NCI-H526 treated with DMSO at 0.1 percent for 48 hours (cell line): ENCODE results near the gene TPRX1.
"Not testable (repeated sequence)": the region's sequence is repeated elsewhere in the genome, so short reads cannot be mapped to it uniquely, and the experiment has no call there.

Source experiments
- DNase-seq: peaks from one replicate; lab custom pipeline; 2025; lab: John Stamatoyannopoulos, UW

The TPRX1 gene, protein sequence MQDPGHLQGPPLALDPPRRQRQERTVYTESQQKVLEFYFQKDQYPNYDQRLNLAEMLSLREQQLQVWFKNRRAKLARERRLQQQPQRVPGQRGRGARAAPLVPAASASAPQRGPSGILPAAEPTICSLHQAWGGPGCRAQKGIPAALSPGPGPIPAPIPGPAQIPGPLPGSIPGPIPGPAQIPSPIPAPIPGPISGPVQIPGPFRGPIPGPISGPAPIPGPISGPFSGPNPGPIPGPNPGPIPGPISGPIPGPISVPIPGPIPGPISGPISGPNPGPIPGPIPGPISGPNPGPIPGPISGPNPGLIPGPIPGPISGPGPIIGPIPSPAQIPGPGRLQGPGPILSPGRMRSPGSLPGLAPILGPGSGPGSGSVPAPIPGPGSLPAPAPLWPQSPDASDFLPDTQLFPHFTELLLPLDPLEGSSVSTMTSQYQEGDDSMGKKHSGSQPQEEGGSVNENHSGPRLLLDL

DNA sequence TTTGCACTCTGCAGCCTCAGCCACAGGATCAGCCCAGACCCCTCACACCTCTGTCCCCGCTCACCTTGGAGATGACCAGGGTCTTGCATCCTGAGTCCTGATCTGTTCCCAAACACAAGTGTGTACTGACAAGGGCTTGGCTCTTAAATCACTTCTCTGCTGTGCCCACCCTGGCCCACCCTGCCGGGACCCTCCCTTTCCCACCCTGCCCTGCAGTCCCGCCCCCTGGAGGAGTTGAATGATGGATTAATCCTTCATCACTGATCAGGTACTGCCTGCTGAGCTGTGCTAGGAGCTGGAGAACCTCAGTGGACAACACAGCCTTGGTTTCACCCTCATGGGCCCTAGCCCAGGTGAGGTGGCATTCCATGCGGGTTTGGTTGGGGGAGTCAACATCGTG, at the start of gene TPRX1:
Gene TPRX1 (minus strand): TSS at position 101 of the 400 bp plus-strand sequence. CDS start 12 bp downstream, at position 89.
- not testable (repeated sequence) for DNase-seq

DNA sequence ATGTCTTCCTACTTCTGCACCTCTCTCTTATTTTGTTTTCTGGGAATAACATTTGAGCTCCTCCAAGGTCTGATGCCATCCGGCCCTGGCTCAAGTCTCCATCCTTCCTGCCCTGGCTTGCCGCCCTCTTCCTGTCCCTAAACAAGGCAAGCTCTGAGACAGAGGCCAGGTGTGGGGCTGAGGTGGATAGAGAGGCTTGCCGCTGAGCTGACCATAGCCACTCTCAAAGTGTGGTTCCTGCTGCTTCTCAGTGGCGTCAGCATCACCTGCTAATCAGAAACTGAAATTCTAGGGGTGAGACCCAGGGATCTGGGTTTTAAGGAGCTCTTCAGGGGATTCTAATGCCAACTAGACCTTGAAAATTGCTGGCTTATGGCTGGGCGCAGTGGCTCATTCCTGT, 48.7 kb upstream of the TPRX1 start:
- no peak for DNase-seq

- DNase-seq: no peak
Measured at GRCh38 chr19:47848823-47849473, 44.6 kb upstream of the TPRX1 start.

GRCh38 chr19:47848425-47848822, 44.1 kb upstream of the TPRX1 start:
- no peak for DNase-seq

DNA sequence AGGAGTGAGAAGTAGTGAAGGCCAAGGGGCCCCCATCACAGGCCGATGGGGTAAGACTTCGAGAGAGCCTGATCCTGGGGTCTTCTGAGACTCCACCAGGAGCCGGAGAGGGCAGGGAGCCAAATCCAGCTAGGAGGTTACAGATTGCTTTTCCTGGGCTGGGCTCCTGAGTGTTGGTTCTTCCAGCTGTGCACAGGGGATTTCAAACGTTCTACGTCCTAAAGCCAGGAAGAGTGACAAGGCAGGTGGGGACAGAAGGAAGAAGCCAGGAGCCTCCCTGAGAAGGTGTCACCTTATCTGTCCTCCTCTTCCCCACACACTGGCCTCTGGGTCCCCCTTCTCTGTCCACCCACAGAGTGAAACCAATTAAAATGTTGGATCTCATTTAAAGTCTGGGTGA, 38.6 kb upstream of the TPRX1 start:
- DNase-seq: no peak

GRCh38 chr19:47839913-47840312, 35.6 kb upstream of the TPRX1 start:
- no peak for DNase-seq

DNA sequence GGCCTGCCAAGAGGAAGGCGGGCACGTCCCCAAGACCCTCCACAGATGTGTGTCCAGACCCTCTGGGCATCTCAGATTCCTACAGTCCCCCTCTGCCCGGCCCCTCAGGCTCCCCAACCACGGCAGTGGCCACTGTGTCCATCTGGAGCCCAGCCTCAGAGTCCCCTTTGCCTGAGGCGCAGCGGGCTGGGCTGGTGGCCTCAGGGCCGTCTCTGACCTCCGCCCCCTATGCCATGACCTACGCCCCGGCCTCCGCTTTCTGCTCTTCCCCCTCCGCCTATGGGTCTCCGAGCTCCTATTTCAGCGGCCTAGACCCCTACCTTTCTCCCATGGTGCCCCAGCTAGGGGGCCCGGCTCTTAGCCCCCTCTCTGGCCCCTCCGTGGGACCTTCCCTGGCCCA, 35.1 kb upstream of the TPRX1 start:
- DNase-seq: no peak

DNA sequence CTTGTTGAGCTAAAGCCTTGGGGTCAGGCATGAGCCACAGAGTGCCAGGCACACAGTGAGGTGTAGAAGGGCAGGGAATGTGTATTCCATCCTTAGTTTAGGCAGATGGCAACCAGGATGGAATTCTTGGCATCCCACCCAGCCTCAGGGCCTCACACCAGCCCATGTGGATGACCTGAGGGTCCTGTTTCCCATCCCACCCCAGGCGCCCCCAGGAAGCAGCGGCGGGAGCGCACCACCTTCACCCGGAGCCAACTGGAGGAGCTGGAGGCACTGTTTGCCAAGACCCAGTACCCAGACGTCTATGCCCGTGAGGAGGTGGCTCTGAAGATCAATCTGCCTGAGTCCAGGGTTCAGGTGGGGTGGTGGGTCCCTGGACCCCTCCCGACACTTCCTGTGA, 31.7 kb upstream of the TPRX1 start:
- DNase-seq: no peak

GRCh38 chr19:47832723-47833122, 28.4 kb upstream of the TPRX1 start:
- DNase-seq: no peak

- no peak for DNase-seq
Measured at GRCh38 chr19:47826800-47827199, 22.4 kb upstream of the TPRX1 start.

- no peak for DNase-seq
Measured at GRCh38 chr19:47824396-47824795, 20.0 kb upstream of the TPRX1 start.

DNA sequence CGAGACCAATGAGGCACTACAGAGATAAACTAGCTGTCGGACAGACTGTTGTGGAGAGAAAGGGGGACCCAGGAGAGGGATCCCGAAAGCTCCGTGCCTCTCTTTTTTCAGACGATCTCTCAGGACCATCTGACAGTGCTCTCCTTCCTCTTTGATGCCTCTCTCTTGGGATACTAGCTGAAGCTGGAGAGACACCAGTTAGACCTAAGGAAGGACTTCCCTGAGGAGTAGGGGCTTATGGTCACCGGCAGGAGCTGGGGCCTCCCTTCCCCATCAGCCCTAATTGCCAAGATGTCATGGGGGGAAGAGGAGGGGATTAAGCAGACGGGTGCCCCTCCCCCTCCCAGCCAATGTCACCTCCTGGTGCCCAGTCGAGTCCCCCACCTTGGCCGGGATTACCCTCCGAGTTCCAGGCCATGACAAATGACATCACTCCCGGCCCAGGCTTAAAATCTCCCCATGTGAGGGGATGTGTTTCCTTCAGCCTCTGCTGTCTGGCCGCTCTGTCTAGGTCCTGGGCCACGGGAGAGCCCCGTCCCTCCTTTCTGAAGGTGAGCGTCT, 17.2 kb upstream of the TPRX1 start, which contains the start of gene CRX:
Gene CRX (plus strand): TSS at position 478 of the 561 bp plus-strand sequence. CDS start 12,507 bp downstream, outside the sequence.
- no peak for DNase-seq

DNA sequence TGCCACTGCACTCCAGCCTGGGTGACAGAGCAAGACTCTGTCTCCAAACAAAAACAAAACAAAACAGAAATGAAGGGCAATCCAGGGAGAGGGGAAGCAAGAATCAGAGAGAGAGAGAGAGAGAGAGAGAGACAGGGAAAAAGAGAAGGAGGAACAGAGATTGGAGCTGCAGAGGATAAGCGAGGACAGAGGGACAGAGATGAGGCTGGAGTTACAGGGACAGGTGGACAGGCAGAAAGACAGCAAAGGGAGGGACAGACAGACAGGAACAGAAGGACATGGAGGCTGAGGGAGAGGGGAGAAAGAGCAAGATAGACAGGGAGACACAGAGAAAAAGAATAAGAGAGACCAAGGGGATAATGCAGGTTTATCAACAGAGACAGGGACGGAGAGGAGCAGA, 16.1 kb upstream of the TPRX1 start:
- DNase-seq: no peak

GRCh38 chr19:47819858-47820257, 15.5 kb upstream of the TPRX1 start:
- no peak for DNase-seq

DNA sequence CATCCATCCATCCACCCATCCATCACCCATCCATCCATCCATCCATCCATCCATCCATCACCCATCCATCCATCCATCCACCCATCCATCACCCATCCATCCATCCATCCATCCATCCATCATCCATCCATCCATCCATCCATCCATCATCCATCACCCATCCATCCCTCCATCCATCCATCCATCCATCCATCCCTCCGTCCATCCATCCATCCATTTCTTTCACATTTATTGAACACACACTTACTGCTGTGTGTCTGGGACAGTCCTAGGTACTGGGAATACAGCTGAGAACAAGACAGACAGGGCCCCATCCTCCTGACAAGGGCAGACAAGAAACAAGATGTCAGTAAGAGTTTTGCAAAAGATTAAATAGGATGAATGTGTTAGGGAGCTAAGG, 13.9 kb upstream of the TPRX1 start:
- DNase-seq: not testable (repeated sequence)

DNA sequence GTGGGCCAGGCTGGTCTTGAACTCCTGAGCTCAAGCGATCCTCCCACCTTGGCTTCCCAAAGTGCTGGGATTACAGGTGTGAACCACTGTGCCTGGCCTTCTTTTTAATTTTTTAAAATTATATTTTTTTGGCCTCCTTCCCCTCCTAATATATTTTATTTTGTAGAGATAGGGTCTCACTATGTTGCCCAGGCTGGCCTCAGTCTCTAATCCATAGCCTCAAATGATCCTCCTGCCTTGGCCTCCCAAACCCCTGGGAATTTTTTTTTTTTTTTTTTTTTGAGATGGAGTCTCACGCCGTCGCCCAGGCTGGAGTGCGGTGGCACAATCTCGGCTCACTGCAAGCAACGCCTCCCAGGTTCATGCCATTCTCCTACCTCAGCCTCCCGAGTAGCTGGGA, 11.9 kb upstream of the TPRX1 start:
- DNase-seq: not testable (repeated sequence)

GRCh38 chr19:47813995-47814328, 9.6 kb upstream of the TPRX1 start:
- DNase-seq: no peak

DNA sequence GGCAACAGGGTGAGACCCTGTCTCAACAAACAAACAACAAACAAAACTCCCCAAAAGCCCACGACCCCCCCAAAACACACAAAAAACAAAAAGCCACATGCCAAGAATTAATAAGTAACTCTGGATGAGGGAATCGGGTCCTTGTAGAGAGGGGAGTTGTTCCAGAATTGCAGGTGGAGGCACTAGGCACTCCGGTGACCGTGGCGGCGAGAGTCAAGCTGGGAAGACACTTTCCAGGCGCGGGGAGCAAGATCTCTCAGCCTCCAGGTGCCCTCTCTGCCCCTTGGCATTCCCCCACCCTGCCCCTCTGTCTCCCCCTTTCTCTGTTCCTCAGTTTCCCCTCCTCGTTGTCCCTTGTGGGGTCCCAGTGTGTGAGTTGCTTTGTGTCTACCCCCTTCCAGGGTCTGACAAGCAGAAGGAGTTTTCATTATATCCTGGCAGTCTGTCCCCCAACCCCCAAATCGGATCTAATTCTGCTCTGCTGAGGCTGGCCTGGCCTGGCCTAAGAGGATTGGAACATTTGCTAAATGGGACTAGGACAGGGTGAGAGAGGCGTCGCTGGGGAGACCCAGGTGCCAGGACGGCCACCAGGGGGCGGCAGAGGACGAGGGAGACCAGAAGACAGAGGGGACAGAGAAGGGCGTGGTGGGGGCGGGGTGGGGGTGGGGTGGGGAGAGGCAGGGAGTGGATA, 9.1 kb upstream of the TPRX1 start:
- DNase-seq: no peak

DNA sequence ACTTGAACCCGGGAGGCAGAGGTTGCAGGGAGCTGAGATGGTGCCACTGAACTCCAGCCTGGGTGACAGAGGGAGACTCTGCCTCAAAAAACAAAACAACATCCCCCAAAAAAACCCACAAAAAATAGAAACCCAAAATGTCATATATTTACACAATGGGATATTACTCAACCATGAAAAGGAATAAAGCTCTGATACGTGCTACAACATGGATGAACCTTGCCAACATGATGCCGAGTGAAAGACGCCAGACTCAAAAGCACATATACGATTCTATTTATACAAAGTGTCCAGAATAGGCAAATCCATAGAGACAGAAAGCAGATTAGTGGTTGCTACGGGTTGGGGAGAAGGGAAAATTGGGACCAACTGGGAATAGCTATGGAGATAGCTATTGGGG, 2.1 kb upstream of the TPRX1 start:
- no peak for DNase-seq

- no peak for DNase-seq
Measured at GRCh38 chr19:47805313-47805712, 962 bp upstream of the TPRX1 start.

- DNase-seq: not testable (repeated sequence)
Measured at GRCh38 chr19:47803671-47804070, 680 bp downstream of the TPRX1 start.

GRCh38 chr19:47803148-47803547, 1.2 kb downstream of the TPRX1 start:
- DNase-seq: not testable (repeated sequence)
